CD4-positive, alpha-beta T cell treated with Interleukin-4 for 4 hours (primary cell): Measurements from ENCODE around the gene SRRM5.
"Not testable (repeated sequence)": the region's sequence is repeated elsewhere in the genome, so short reads cannot be mapped to it uniquely, and the experiment has no call there.

Source experiments
- DNase-seq: peaks from one replicate; pipeline ENCODE4 v3.0.0-alpha.2; 2020

SRRM5 gene

DNA sequence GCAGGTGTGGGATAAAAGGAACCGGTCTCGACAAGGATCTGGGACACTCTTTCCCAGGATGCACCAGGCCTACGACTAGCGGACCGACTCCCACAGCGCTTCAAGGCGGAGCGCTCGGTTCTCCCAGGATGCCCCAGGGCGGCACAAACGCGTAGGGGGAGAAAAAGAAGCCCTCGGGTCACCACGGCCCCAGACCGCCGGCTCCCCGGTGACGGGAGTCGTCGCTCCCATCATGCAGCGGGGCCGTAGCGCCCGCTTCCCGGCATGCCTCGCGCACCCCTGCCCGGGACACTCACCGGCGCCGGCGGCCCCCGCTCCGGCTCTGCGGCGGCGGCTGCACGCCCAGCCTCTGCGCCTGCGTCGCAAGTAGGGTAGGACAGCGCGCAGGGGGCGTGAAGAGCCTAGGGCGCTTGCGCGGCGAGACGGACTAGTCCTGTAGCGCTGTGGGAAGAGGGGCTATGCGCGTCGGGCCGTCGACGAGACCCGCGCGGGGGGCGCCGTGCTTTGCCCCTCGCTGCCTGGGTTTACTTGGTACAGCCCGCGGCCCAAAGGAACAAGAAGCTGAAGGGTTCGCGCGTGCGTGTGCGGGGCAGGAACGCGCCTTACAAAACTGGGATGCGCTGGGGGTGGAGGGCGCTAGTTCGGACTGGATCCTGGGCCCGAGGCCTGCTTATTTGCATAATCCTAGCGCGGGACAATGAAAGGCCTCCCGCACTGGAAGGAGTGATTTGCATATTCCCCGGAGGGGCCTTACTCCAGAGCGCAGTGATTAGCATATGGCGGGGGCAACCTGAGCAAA, 7.6 kb downstream of the SRRM5 start, which contains the start of gene ZNF428:
Gene ZNF428, minus strand, starts transcription at position 368 of the 799 bp plus-strand sequence. CDS start 5,325 bp downstream, outside the sequence.
- peak; percentile 87 for DNase-seq

DNA sequence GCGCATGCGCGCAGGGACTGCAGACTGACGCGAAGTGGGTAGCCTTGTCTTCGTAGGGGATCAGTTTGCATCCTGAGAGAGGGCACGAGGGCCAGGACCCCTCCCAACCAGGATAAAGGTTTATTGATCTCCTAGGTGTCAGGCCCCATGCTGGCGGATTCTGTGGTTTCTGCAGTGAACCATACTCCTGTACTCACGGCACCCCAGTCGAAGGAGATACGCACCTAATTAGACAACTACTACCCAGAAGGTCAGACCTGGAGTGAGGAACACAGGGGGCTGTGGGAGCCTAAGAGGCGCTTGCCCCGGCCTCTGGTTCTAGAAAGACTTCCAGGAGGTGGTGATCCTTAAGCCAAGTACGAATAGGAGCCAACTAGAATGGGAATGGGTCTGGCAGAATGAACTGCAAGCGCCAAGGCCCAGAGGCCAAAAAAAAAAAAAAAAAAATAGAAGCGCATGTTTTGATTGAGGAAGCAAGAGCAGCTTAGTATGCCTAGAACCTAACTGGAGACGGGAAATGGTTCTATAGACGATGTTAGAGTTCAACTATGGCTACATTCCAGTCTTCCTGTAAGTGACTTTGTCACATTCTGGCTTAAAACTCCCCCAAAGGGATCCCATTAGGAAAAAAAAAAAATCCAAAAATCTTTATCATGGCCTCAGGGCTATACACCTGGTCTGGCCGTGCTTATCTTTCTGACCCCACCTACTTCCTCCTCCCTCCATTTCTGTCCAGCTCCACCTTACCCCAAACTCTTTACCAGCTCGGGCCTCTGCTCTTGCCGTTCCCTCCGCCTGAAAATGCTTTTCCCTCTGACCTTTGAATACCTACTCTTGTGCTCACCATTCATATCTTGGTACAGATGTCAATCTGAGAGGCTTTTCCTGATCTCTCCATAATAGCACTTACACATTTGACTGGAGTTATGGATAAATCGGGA, 8.4 kb downstream of the SRRM5 start:
- no peak for DNase-seq

DNA sequence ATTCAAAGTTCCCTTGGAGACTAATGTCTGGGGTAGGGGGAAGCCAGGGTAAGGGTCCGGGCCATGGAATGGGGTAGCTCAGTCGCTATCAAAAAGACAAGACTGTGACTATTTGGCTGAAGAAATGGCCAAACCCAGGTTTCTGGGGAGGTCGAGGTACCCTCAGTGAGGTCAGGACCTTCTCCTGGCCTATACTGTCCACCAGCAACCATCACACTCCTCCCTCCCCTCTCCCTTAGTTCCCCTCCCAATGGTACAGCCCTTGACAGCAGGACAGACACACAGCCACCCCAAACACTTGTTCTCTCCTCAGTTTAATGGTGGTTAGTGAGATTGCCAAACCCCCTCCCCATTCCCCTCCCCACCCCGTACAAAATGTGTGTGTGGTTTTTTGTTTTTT, 10.2 kb downstream of the SRRM5 start:
- DNase-seq = no peak

DNA sequence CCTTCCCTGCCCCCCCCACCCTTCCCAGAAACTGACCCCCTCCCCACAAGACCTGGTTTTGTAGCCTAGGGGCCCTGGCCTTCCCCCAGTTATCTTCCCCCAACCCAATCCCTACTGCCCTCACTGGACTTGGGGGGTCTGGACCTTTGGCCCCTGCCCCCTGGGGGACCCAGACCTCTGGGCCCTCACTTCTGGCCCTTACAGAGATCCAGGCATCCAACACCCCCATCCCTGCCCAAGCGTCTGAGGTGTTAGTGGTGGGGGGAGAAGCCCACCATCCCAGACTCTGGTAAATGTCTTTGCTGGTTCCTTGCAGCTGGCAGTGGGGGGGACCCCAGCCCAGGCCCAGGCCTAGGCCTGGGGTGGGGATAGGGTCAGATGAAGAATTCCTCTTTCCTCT, 11.1 kb downstream of the SRRM5 start:
- no peak for DNase-seq

DNA sequence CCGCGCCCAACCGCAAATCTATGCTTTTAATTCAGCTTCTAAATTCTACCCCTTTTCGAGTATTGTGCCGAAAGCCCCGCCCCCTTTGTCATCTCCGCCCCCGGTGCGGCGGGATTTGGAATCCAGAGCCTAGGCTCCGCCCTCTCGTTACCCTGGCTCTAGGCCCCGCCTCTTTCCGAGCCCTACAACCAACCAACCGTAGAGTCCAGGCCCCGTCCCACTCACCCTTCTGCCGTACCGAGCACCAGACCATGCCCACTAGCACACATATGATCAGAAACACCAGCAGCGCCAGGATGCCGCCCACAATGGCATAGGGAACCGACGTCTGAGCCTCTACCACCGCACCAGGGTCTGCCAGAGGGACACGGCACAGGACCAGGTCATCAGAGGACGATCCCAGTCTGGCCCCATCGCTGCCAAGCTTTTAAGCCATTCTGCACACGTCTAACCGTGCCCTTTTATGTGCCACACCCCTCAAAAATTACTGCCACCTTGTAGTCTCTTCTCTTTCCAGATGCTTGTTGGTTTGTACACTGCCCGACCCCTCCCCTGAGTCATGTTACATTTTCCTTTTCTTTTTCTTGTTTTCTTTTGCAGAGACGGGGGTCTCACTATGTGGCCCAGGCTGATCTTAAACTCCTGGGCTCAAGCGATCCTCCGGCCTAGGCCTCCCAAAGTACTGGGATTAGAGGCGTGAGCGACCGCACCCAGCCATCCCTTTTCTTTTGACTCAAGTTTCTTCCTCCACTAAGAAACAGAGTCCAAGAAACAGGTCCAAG, 12.2 kb downstream of the SRRM5 start:
- DNase-seq = no peak

DNA sequence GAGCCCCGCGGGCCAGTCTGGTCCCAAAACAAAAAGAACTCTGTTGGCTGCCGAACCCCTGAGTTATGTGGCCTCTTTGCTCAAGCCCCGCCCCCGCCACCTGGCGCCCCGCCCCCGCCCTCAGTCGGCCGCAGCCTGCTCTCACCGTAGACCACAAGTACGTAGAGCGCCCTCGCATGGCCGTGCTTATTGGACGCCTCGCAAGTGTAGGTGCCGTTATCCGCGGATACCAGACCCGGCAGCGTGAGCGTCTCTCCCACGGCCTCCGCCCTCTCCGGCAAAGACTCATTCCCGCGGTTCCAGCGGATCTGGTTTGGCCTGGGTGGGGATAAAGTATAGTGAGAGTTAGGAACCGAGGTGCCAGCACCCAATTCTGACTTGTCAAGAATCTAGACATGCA, 13.0 kb downstream of the SRRM5 start:
- peak; percentile 81 for DNase-seq

DNA sequence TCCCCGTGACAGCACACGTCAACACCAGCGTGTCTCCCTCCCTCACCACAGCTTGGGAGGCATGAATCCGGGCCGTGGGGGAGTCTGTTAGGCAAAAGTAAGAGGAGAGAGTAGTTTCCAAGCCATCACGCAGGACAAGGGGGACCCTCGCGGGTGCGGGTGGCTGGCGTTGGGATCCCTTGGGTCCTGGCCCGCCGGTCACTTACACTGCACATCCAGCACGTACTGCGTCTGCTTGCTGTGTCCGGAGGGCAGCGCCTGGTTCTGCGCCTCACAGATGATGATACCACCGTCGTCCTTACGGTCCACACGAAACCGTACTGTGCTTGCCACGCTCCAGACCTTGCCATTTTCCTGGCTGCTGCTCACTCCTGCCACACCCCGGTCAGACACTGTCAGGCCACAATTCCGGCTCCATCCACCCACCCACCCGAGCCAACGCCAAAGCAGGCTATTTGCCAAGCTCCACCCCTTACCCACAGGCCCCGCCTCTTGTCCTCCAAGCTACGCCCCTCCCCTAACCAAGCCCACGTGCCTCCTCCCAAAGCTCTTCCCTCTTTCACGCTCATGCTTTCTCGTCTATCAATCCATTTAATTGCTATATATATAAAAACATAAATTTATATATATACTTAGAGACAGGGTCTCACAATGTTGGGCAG, 14.2 kb downstream of the SRRM5 start:
- no peak for DNase-seq

DNA sequence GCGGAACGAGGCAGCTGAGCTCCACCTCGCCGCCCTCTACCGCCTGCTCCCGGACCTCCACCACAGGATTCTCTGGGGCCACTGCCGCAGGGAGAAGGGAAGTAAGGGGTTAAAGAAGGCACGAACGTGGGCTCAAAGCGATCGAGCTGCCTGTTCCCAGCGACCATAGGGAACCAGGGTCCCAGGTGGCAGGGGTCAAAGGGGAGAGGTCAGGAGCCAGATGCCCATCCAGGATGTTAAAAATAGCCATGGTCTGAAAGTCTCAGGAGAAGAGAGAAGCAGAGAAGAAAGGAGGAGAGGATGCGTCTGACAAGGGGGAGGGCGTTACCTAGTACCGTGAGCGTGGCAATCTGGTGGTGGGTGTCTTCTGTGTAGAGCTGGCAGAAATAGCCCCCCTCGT, 14.9 kb downstream of the SRRM5 start:
- DNase-seq = no peak

DNA sequence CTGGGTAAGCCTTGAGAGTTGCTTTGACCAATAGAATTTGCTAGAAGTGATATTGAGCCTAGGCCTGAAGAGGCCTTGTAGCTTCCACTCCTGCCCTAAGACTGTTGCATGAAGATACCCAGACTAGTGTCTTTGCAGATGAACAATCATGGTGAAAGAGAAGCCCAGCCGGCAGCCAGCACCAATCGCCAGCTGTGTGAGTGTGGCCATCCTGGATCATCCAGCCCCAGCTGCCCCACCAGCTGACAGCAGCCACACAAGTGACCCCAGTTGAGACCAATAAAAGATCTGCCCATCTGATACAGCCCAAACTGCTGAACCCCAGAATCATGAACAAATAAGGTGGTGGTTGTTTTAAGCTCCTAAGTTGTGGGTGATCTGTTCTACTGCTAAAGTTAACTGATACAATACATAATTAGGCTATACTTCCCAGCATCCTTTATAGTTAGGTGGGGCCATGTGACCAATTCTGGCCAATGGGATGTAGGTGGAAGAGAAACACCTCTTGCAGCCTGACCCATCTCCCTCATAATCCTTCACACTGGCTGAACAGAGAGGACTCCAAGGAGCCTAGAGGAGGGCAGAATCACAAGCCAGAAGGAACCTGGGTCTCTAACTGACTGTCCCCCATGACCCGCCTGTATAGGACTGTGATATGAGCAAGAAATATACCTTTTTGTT, 16.9 kb downstream of the SRRM5 start:
- DNase-seq = no peak

DNA sequence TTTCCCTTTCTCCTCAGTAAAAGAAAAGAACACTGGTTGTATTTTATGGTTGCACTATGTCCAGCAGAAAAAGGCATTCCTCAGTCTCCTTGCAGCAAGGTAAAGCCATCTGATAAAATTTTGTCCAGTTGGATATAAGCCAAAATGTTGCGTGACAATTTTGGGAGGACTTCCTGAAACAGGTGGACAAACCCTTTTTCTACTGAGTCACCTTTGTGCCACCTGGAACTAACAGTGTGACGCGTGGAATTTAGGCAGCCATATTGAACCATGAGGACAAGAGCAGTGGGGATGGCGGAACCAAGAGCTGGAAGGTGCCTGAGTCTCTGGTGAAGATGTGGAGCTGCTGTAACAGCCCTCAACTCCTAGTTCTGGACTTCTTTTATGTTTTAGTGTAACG, 19.6 kb downstream of the SRRM5 start:
- no peak for DNase-seq

DNA sequence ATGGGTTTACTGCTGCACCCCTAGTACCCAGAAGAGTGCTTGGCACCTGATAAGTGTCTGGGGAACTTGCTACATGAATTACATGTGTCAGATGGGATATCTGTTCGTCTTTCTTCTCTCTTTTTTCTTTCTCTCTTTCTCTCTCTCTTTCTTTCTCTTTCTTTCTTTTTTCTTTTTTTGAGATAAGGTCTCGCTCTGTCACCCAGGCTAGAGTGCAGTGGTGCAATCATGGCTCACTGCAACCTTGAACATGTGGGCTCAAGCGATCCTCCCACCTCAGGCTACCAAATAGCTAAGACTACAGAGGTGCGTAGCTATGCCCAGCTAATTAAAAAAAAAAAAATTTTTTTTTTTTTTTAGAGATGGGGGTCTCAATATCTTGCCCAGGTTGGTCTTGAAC, 21.6 kb downstream of the SRRM5 start:
- DNase-seq = no peak

DNA sequence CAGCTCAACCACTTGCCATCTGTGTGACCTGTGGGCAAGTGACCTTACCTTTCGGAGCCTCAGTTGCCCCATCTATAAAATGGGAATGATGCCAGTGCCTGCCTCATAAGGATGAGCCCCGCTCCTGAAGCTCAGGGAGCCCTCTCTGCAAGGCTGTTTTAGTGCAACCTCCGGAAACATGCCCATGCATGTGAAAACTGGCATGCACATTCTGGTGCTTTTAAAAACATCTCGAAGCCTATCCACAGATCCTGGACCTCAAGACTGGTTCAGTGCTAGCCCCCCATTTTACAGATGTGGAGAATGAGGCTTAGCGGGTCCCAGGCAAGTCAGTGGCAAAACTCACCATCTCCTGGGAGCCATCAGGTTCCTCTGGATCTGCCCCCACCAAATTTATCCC, 22.2 kb downstream of the SRRM5 start:
- DNase-seq = no peak

DNA sequence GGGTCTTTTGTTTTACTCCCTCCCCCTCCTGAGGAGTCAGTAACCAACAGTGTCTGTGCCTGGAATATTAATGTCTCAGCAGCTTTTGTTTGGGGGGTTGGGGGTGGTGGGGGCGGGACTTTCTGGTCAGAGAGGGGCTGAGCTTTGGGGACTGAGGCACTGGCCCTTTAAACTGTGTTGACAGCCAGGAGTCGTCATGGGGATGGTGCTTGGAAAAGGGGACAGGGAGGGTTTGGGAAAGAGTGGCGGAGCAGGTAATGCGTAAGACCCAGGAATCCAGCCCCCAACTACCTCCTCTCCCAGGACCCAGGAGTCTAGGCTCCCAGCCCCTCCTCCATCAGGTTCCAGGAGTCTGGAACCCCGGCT, 22.6 kb downstream of the SRRM5 start:
- DNase-seq = no peak

DNA sequence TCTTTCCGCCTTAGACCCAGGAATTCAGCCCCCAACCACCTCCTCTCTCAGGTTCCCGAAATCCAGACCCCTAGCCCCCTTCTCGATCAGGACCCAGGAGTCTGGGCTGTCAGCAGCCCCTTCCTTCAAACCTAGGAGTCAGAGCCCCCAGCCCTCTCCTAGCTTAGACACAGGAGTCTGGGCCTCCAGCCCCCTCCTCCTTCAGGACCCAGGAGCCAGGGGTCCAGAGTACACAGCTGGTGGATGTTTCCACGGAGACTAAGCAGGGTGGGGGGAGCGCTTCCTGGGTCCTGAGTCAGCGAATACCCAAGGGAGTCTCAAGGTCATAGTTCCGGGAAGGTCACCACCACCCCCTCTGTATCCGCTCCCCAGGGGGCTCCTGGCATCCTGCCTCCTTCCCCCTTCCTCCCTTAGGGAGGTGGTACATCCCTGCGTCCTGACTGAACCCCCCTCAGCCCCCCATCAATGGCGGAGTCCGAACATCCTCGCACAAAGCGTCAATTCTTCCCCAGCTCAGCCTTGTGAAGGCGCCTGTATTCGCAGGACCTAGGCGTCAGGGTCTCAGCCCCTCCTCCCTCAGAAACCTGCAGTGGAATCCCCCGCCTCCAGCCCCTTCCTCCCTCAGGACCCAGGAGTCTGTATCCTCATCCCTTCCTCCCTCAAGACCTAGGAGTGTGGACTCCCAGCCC, 23.1 kb downstream of the SRRM5 start:
- no peak for DNase-seq

DNA sequence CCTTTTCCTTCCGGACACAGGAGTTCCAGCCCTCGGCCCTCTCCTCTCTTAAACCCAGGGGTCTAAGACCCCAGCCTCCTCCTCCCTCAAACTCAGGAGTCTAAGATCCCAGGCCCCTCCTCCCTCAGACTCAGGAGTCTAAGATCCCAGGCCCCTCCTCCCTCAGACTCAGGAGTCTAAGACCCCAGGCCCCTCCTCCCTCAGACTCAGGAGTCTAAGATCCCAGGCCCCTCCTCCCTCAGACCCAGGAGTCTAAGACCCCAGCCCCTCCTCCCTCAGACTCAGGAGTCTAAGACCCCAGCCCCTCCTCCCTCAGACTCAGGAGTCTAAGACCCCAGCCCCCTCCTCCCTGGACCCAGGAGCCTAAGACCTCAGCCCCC, 23.7 kb downstream of the SRRM5 start:
- DNase-seq = not testable (repeated sequence)

DNA sequence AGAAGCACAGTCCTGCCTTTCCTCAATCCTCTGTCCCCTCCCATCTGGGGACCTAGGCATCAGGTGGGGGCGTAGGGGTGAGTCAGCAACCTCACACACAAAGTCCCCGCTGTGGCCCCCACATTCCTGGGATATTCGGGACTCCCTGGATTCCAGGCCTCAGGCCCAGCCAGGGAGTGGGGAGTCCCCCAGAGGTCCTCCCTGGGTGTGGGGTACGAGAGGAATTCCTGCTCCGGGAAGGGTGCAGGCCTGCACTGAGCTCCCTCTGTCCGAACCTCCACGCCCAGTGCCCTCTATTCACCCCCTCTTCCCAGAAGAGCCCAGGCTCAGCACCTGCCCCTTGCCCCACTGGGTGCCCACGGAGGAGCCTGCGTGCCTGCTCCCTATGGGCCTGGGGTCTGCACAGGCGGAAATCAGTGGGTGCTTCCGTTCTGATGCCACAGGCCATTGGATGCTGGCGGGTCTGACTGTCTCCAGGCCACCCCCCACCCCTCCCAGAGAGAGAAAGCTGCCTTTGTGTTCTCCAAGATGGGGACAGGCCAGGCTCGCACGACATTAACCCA, 24.3 kb downstream of the SRRM5 start:
- no peak for DNase-seq

DNA sequence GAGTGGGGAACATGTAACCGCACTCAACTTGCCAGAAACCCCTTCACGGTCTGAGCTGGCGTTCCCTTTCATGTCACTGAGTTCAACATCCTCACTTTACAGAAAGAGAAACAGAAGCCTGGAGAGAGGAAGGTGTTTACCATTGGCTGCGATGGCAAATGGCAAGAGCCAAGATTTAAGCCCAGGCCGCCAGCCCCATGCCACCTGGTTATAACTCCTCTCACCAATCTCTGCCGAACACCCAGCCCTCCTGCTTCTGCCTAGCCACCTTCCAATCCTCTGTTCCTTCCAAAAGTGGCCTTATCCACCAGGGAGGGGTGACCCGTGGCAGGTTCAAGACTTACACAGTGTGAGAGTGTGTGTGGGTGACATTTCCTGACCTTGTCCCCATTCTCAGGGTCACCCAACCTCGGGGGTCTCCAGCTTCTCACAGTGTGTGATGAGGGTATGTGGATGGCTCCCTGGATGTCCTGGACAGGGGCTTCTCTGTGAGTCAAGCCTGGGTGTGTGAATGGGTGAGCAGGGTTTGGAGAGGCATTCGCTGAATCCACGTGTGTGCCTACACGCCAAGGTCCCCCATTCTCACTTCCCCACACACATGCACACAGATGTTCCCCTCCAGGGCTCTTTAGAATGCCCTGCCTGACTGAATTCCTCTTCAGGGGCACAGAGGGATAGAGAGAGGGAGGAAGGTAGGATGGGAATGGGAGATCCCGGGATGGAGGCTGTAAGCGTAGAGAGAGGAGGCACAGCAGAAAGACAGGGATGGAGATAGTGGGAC, 26.5 kb downstream of the SRRM5 start:
- DNase-seq = no peak

DNA sequence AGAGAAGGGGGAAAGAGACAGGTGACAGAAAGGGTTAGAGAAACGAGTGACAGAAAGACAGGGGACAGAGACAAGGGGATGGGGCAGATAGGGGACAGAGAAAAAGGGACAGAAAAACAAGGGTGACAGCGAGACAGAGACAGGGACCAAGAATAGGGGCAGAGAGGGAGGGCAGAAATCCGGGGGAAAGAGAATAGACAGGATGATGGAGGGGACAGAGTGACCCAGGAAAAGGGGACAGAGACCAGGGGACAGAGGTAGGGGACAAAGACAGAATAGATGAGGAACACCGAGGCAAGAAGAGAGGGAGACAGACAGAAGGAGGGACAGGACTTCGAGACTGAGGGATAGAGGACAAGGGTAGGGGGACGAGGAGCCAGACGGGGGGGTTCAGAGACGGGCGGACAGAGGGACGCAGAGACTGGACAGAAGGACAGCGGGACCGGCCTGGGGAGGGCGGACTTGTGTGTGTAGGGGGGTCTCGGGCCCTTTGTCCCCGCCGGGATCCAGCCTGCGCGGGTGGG, 27.2 kb downstream of the SRRM5 start:
- no peak for DNase-seq

DNA sequence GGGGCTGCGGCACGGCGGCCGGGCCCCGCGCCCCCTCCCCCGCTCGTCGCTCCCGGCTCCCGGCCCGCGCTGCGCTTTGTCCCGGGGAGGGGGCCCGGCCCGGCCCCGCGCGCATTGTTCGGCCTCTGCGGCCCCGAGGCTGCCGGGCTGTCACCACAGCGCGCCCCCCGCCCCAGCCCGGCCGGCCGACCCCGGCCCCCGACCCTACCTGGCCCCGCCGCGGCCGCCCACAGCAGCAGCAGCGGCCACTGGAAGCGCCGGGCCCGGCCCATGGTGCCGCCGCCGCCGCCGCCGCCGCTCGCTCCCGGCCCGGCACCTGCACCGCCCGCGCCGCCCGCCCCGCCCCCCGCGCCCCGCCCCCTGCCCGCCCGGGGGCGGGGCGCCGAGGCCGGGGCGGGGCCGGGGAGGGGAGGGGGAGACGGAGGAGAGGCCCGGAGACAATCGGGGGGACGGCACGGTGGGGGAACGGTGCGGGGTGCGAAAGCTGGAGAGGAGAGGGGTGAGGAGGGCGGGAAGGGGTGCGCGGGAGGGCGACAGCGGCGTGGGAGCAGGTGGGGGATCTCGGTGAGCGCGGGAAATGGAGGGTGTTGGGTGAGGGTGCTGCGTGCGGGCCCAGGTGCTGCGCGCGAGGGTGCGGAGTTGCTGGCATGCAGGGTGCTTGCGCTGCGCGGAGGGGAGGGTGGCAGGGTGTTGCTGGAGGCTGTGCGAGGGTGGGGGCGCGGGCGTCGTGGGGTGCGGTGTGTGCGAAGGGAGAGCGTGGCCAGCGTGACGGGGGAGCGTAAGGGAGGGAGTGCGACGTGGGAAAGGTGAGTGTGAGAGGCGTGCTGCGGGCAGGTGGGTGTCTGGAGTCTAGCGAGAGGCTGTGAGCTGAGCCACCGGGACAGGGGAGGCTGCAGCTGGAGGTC, 27.9 kb downstream of the SRRM5 start, which contains the start of gene CADM4:
Gene CADM4, minus strand, starts transcription at position 332 of the 905 bp plus-strand sequence. Its CDS starts 60 bp downstream, at position 272.
- peak; percentile 31 for DNase-seq
